PC-9 (cell line): ENCODE results near the gene IL11RA.

Experiments used
- EZH2 ChIP-seq: fragments of 200-600 bp; sonication (generic); IDR thresholded peaks from 2 replicates; pipeline ENCODE4 v1.8.0; 2017; ENCODE audit warnings: antibody characterized with exemption, low read depth
- TF ChIP-seq, protein P1 (sequence below): fragments of 200-600 bp; sonication (generic); conservative IDR thresholded peaks from 2 replicates; pipeline ENCODE4 v1.6.1; 2017; ENCODE audit warnings: mixed run types, antibody characterized with exemption, mild to moderate bottlenecking, moderate library complexity

DNA sequence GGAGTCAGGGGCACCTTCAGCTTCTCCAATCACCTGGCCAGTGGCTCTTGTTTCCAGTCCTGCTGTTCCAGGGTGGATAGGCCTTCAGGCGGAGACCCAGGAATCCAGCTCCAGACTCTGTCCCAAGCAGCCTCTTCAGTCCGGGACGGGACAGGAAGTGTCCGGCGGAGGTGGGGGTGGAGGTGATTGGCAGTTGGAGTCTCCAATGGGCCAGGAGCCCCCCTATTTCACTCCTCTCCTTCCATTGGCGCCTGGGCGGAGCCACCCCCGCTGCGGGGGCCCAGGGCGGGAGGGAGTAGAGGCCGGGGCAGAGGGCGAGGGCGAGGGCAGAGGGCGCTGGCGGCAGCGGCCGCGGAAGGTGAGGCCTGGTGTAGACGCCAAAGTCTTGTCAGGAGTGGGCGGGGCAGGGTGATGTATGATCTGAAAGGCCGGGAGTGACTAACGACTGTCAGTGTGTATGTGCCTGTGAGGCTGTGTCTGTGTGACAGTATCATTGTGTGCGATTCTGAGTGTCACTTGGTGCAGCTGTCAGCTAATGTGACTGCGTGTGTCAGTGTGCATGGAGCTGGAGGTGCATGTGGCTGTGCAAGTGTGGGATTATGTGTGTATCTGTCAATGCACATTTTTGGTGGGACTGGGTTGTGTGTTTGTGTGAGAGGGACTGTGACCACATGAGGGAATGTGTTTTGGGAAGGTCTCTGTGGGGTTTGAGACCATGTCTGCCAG, at the start of gene IL11RA:
- TF ChIP-seq, protein P1, sequence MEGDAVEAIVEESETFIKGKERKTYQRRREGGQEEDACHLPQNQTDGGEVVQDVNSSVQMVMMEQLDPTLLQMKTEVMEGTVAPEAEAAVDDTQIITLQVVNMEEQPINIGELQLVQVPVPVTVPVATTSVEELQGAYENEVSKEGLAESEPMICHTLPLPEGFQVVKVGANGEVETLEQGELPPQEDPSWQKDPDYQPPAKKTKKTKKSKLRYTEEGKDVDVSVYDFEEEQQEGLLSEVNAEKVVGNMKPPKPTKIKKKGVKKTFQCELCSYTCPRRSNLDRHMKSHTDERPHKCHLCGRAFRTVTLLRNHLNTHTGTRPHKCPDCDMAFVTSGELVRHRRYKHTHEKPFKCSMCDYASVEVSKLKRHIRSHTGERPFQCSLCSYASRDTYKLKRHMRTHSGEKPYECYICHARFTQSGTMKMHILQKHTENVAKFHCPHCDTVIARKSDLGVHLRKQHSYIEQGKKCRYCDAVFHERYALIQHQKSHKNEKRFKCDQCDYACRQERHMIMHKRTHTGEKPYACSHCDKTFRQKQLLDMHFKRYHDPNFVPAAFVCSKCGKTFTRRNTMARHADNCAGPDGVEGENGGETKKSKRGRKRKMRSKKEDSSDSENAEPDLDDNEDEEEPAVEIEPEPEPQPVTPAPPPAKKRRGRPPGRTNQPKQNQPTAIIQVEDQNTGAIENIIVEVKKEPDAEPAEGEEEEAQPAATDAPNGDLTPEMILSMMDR = no peak
- TF ChIP-seq EZH2 = no peak
